T-cell (primary cell): ENCODE data around the gene EVPL. TPM values are rescaled to one million over a fixed set of nuclear protein-coding genes. Genes with fewer than 3 reads are reported as not detected.

Source experiments
- ATAC-seq, 4 experiments: fragments of 200-7000 bp in 3 of 4; fragments of 150-1000 bp in 1 of 4; cut with Tn5 transposase; replicated peaks in 1 of 4; 1 replicate in 3 of 4; 2 replicates in 1 of 4; pipeline ENCODE4 v1.10.0; 2021; ENCODE audit warnings: moderate library complexity in 3 of 4, mild to moderate bottlenecking in 2 of 4, moderate number of reproducible peaks in 1 of 4
- CTCF ChIA-PET, 2 donors: fragments of 300-600 bp; sonication (Branson Sonifier 250); formaldehyde crosslinking; loops; one replicate each; lab custom pipeline; 2022; ENCODE audit warnings: antibody characterized with exemption in 2 of 2; lab: Charles Lee
- POLR2A ChIA-PET, 2 donors: fragments of 300-600 bp; sonication (Branson Sonifier 250); formaldehyde crosslinking; loops; one replicate each; lab custom pipeline; 2022; ENCODE audit warnings: antibody characterized with exemption in 2 of 2; lab: Charles Lee
- DNase-seq, 35 experiments: peaks; one replicate each; pipeline versions ENCODE4 v3.0.0 to v3.0.0-alpha.2; 2013 to 2023
- H3K27ac ChIP-seq: one replicate; pipeline ENCODE4 v1.5.1; 2013; ENCODE audit warnings: low read length
- H3K27me3 ChIP-seq, 2 experiments: replicated peaks in 1 of 2; 1 replicate in 1 of 2; 2 replicates in 1 of 2; pipeline versions ENCODE4 v1.6.1 to v1.7.0; 2013; ENCODE audit warnings: low read length in 1 of 2, mixed read lengths in 1 of 2; ENCODE audit not compliant: control insufficient read depth in 2 of 2, insufficient read depth in 2 of 2; ENCODE audit errors: extremely low read depth in 1 of 2
- H3K36me3 ChIP-seq, 2 donors: 1 replicate in 1 of 2; 2 replicates in 1 of 2; pipeline versions ENCODE4 v1.6.1 to v1.7.0; 2013; ENCODE audit warnings: low read length in 1 of 2; ENCODE audit not compliant: control insufficient read depth in 2 of 2, insufficient read depth in 1 of 2; ENCODE audit errors: extremely low read depth in 1 of 2
- H3K4me1 ChIP-seq, 2 experiments: 1 replicate in 1 of 2; 2 replicates in 1 of 2; pipeline versions ENCODE4 v1.6.1 to v1.7.0; 2013; ENCODE audit warnings: low read length in 2 of 2, mixed read lengths in 1 of 2; ENCODE audit not compliant: insufficient read depth in 2 of 2, control insufficient read depth in 1 of 2; ENCODE audit errors: extremely low read depth in 1 of 2
- H3K4me3 ChIP-seq, 2 donors: 1 replicate in 1 of 2; 2 replicates in 1 of 2; pipeline versions ENCODE4 v1.5.1 to v1.7.0; 2013; ENCODE audit warnings: mild to moderate bottlenecking in 2 of 2, low read length in 1 of 2, moderate library complexity in 1 of 2; ENCODE audit not compliant: control insufficient read depth in 1 of 2; ENCODE audit errors: extremely low read depth in 1 of 2
- H3K9me3 ChIP-seq: 2 replicates; pipeline ENCODE4 v1.7.0; 2013
- H3K27ac Mint-ChIP-seq, 2 donors: one replicate each; pipeline ENCODE4 v1.8.0; 2020 to 2021; ENCODE audit warnings: mild to moderate bottlenecking in 2 of 2, mixed read lengths in 2 of 2
- H3K27me3 Mint-ChIP-seq, 2 donors: one replicate each; pipeline ENCODE4 v1.8.0; 2021 to 2022; ENCODE audit warnings: mixed read lengths in 2 of 2
- H3K36me3 Mint-ChIP-seq: one replicate; pipeline ENCODE4 v1.8.0; 2021; ENCODE audit warnings: mixed read lengths
- H3K4me1 Mint-ChIP-seq, 3 donors: one replicate each; pipeline ENCODE4 v1.8.0; 2020 to 2022; ENCODE audit warnings: mixed read lengths in 3 of 3, mild to moderate bottlenecking in 1 of 3
- H3K4me3 Mint-ChIP-seq, 3 donors: one replicate each; pipeline ENCODE4 v1.8.0; 2020 to 2022; ENCODE audit warnings: mild to moderate bottlenecking in 3 of 3, mixed read lengths in 3 of 3, moderate library complexity in 3 of 3
- H3K9me3 Mint-ChIP-seq, 3 donors: one replicate each; pipeline ENCODE4 v1.8.0; 2020 to 2022; ENCODE audit warnings: mixed read lengths in 3 of 3
- WGBS: methylation state at CpG from one replicate; pipeline ENCODE4 v1.1.5; 2013; ENCODE audit warnings: missing lambda C conversion rate; ENCODE audit not compliant: insufficient coverage; 5-methylcytosine and 5-hydroxymethylcytosine counted together
- total RNA-seq, 35 experiments: library from RNA in 6 of 35; stranded (reverse) in 6 of 35; fragments of 120-200 nt in 1 of 35; gene quantifications; one replicate each; pipeline versions ENCODE4 v1.2.1 to v1.2.4 and lab custom pipeline; 2013 to 2026

EVPL gene
- total RNA-seq, 5 donors from 2014 or later (not counting 1 experiment from before 2014, with no cell fraction given), result 0.58 to 1.0 (median 0.72) TPM

- Mint-ChIP-seq H3K4me3 (no peak overlapping the region), H3K27ac (no peak overlapping the region), H3K36me3 (no peaks in the 10 kb centered on the region), H3K9me3 (no peaks in the 10 kb centered on the region), H3K27me3 (no peaks in the 10 kb centered on the region), H3K4me1 (peaks cover 0 to 2% (median 0%) of the 10 kb centered on the region in 3 donors)
- peaks cover 0 to under 1% of the 10 kb centered on the region in 2 experiments for H3K4me1 ChIP-seq
- no peak overlapping the region for H3K27ac ChIP-seq
- no peak for ATAC-seq
- POLR2A ChIA-PET, result no interaction called here
- CTCF ChIA-PET, result no interaction called here
- 94% methylated on average over 21 of the region's 24 CpGs for WGBS
- no peaks in the 10 kb centered on the region for H3K27me3 ChIP-seq
- H3K36me3 ChIP-seq, result no peaks in the 10 kb centered on the region
- no peaks in the 10 kb centered on the region for H3K9me3 ChIP-seq
- no peak for DNase-seq
- no peak overlapping the region for H3K4me3 ChIP-seq
These were observed 4.8 kb downstream of the EVPL start for GRCh38 chr17:76022285-76022684.

GRCh38 chr17:76019833-76020467, 7.2 kb downstream of the EVPL start:
- H3K4me1 ChIP-seq, result no peaks in the 10 kb centered on the region
- Mint-ChIP-seq H3K36me3 (no peaks in the 10 kb centered on the region), H3K4me1 (peaks cover 0 to 2% (median 0%) of the 10 kb centered on the region in 3 donors), H3K27me3 (no peaks in the 10 kb centered on the region), H3K4me3 (no peak overlapping the region), H3K27ac (peak overlapping the region; percentile 38 to 62), H3K9me3 (no peaks in the 10 kb centered on the region)
- 82% methylated on average over 1 of the region's 6 CpGs for WGBS
- no peaks in the 10 kb centered on the region for H3K36me3 ChIP-seq
- CTCF ChIA-PET, result interaction anchor here in 1 of 2 donors (0.7 to 1.3 kb wide), 3 partner anchors 17 to 260 kb away, joined by 3 to 4 read pairs (median 3); no protein-coding TSS in a partner anchor
- H3K27me3 ChIP-seq, result peaks cover 0 to 4% of the 10 kb centered on the region in 2 experiments
- POLR2A ChIA-PET, result interaction anchor here in 1 of 2 donors (0.6 kb wide), 1 partner anchor 38 kb away, joined by 3 read pairs; no protein-coding TSS in a partner anchor
- DNase-seq (no peak), ATAC-seq (no peak)
- H3K4me3 ChIP-seq, result no peak overlapping the region
- H3K9me3 ChIP-seq, result no peaks in the 10 kb centered on the region
- no peak overlapping the region for H3K27ac ChIP-seq

- CTCF ChIA-PET, result interaction anchor here in 1 of 2 donors (0.6 kb wide), 2 partner anchors 84 to 198 kb away, joined by 3 to 4 read pairs; no protein-coding TSS in a partner anchor
- Mint-ChIP-seq H3K36me3 (no peaks in the 10 kb centered on the region), H3K4me1 (peaks cover 5% of the 10 kb centered on the region in 3 donors), H3K4me3 (no peak overlapping the region), H3K27me3 (no peaks in the 10 kb centered on the region), H3K9me3 (no peaks in the 10 kb centered on the region), H3K27ac (no peak overlapping the region)
- WGBS, result 94% methylated on average over 13 of the region's 13 CpGs
- H3K9me3 ChIP-seq, result no peaks in the 10 kb centered on the region
- peaks cover 0 to 10% of the 10 kb centered on the region in 2 experiments for H3K4me1 ChIP-seq
- no peaks in the 10 kb centered on the region for H3K36me3 ChIP-seq
- POLR2A ChIA-PET, result no interaction called here
- no peak overlapping the region for H3K4me3 ChIP-seq
- DNase-seq, result no peak
- H3K27ac ChIP-seq, result no peak overlapping the region
- ATAC-seq, result no peak
- peaks cover 0 to 7% of the 10 kb centered on the region in 2 experiments for H3K27me3 ChIP-seq
These were observed 8.3 kb downstream of the EVPL start for GRCh38 chr17:76018801-76019200.

- Histone ChIP-seq H3K4me3 (no peak overlapping the region), H3K4me1 (peaks cover 0 to 13% of the 10 kb centered on the region in 2 experiments), H3K36me3 (no peaks in the 10 kb centered on the region), H3K9me3 (no peaks in the 10 kb centered on the region), H3K27me3 (peaks cover 0 to 11% of the 10 kb centered on the region in 2 experiments), H3K27ac (no peak overlapping the region)
- H3K4me3 Mint-ChIP-seq, result no peak overlapping the region
- POLR2A ChIA-PET, result no interaction called here
- no peak for DNase-seq
- no peak overlapping the region for H3K27ac Mint-ChIP-seq
- WGBS, result 97% methylated on average over 8 of the region's 11 CpGs
- no peaks in the 10 kb centered on the region for H3K27me3 Mint-ChIP-seq
- H3K36me3 Mint-ChIP-seq, result no peaks in the 10 kb centered on the region
- peaks cover 5% of the 10 kb centered on the region in 3 donors for H3K4me1 Mint-ChIP-seq
- no peaks in the 10 kb centered on the region for H3K9me3 Mint-ChIP-seq
- no peak for ATAC-seq
- CTCF ChIA-PET, result interaction anchor here (0.6 kb wide), 2 partner anchors 11 to 199 kb away, joined by 3 to 4 read pairs; no protein-coding TSS in a partner anchor
These were observed 8.8 kb downstream of the EVPL start for GRCh38 chr17:76018340-76018680.

- ATAC-seq (no peak), DNase-seq (no peak)
- H3K27ac ChIP-seq, result no peak overlapping the region
- H3K4me3 ChIP-seq, result no peak overlapping the region
- H3K4me1 ChIP-seq, result peaks cover 0 to 13% of the 10 kb centered on the region in 2 experiments
- no peaks in the 10 kb centered on the region for H3K9me3 Mint-ChIP-seq
- no peak overlapping the region for H3K4me3 Mint-ChIP-seq
- ChIA-PET CTCF (interaction anchor here (0.6 kb wide), 2 partner anchors 12 to 353 kb away, joined by 3 read pairs; no protein-coding TSS in a partner anchor), POLR2A (no interaction called here)
- H3K27me3 Mint-ChIP-seq, result no peaks in the 10 kb centered on the region
- 70% methylated on average over 5 of the region's 21 CpGs for WGBS
- H3K27ac Mint-ChIP-seq, result no peak overlapping the region
- H3K27me3 ChIP-seq, result peaks cover 0 to 13% of the 10 kb centered on the region in 2 experiments
- H3K36me3 ChIP-seq, result no peaks in the 10 kb centered on the region
- H3K36me3 Mint-ChIP-seq, result no peaks in the 10 kb centered on the region
- H3K9me3 ChIP-seq, result no peaks in the 10 kb centered on the region
- H3K4me1 Mint-ChIP-seq, result peaks cover 5% of the 10 kb centered on the region in 3 donors
These were observed 9.4 kb downstream of the EVPL start for GRCh38 chr17:76017481-76018339.

- ATAC-seq (no peak), DNase-seq (no peak)
- CTCF ChIA-PET, result interaction anchor here (0.6 to 1.4 kb wide), 14 partner anchors 11 to 286 kb away, joined by 3 to 5 read pairs (median 3); no protein-coding TSS in a partner anchor
- H3K4me3 ChIP-seq, result no peak overlapping the region
- H3K27ac Mint-ChIP-seq, result no peak overlapping the region
- H3K36me3 Mint-ChIP-seq, result no peaks in the 10 kb centered on the region
- 92% methylated on average over 23 of the region's 26 CpGs for WGBS
- peaks cover 5% of the 10 kb centered on the region in 3 donors for H3K4me1 Mint-ChIP-seq
- H3K4me1 ChIP-seq, result peaks cover 0 to 13% of the 10 kb centered on the region in 2 experiments
- no peaks in the 10 kb centered on the region for H3K27me3 Mint-ChIP-seq
- H3K27me3 ChIP-seq, result peaks cover 0 to 13% of the 10 kb centered on the region in 2 experiments
- H3K4me3 Mint-ChIP-seq, result no peak overlapping the region
- H3K36me3 ChIP-seq, result no peaks in the 10 kb centered on the region
- H3K27ac ChIP-seq, result no peak overlapping the region
- H3K9me3 Mint-ChIP-seq, result no peaks in the 10 kb centered on the region
- POLR2A ChIA-PET, result no interaction called here
- H3K9me3 ChIP-seq, result no peaks in the 10 kb centered on the region
These were observed 12.2 kb downstream of the EVPL start for GRCh38 chr17:76014925-76015261.
